T-helper 22 cell (primary cell): ENCODE data around the gene TCIRG1.
"Not testable (repeated sequence)": the region's sequence is repeated elsewhere in the genome, so short reads cannot be mapped to it uniquely, and the experiment has no call there.

Experiments
- DNase-seq: peaks from one replicate; pipeline ENCODE4 v3.0.0-alpha.2; 2020; ENCODE audit warnings: low read depth

TCIRG1 gene

DNA sequence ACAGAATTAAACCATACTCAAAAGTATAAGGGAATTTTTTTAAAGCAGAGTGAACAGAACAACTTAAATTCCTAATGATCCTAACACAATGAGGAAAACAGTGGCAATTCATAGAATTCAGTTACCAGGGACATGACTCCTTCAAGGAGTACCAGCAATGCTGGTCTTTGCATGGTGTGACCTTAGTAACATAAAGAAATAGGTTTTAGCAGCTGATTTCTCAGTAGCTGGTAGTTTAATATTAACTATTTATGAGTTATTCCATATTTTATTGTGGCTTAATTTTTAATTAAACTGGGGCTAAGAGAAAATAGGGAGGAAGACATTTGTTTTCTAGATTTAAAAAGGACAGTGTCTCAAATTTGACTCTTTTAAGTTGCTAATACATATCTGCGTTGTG, 51.5 kb downstream of the TCIRG1 start:
- no peak for DNase-seq

DNA sequence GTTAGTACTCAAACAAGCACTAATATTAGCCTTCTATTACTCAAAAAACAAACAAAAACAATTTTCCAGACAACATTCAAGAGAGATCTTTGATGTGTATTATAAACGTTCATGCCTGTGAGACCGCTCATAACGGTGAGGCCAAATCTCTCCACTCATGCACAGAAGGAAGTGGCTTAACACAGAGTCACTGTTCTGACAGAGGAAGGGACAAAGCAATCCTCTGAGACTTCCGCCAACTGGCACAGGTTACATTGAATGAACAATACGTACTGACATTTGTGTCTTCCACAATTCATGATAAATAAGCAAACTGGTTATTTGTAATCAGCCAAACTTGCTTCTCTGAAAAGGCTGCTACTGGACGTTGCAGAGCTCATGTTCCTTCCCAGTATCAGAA, 51.9 kb downstream of the TCIRG1 start:
- no peak for DNase-seq

DNA sequence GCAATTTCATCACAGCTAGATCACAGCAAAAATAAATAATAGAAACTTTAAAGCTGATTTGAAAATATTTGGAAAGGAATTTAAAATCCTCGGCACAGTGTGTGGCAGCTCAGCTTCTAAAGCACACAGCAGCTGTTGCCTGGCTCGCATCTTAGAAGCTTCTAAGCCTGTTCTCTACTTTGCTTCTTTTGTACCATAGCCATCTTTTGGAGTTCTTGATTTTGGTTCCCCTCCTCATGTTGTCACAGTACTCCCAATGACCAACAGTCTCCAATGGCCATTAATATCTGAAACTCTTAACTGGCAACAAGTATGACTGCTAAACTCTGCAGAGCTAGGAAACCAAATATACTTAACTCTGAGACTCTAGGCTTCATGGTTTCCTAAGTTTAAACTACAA, 53.6 kb downstream of the TCIRG1 start:
- DNase-seq: no peak

DNA sequence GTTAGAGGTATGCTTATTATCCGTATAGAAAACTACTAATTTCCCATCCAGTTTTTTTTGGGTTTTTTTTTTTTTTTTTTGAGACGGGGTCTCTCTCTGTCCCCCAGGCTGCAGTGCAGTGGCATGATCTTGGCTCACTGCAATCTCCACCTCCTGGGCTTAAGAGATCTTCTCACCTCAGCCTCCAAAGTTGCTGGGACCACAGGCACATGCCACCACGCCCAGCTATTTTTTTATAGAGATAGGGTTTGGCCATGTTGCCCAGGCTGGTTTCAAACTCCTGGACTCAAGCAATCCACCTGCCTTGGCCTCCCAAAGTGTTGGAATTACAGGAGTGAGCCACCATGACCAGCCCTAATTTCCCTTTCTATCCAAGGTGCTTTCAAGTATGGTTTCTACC, 54.1 kb downstream of the TCIRG1 start:
- not testable (repeated sequence) for DNase-seq

DNA sequence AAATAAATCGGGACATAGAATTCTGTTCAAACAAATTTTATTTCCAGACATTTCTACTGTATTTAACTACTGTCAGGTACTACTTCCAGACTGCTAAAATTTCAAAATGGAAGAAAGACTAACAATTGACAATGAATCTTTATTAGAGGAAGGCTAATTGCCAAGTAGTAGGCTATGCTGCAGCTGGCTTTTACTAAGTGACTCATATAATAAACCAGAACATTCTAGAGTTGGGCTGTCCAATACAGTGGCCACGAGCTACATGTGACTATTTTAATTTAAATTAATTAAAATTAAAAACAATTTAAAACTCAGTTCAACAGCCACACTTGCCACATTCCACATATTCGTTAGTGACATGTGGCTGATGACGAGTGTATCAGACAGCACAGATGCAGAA, 54.7 kb downstream of the TCIRG1 start:
- no peak for DNase-seq

DNA sequence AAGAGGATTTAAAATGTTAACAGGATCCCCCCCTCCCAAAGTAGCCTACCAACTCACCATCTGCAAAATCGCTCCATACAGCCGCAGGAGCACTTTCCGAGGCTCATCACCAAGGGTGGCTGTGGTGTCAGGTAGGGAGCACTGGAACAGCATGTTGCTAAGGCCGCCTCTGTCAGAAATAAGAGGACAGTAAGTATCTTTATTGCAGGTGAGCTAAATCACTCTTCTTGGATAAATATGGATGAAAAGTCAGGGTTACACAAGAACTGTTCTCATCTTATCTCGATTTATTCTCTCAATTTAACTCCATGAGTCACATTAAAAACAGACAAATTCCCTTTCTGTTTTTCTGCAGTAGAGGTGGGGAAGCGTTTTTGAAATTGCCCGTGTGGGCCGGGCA, 58.1 kb downstream of the TCIRG1 start:
- DNase-seq: no peak

DNA sequence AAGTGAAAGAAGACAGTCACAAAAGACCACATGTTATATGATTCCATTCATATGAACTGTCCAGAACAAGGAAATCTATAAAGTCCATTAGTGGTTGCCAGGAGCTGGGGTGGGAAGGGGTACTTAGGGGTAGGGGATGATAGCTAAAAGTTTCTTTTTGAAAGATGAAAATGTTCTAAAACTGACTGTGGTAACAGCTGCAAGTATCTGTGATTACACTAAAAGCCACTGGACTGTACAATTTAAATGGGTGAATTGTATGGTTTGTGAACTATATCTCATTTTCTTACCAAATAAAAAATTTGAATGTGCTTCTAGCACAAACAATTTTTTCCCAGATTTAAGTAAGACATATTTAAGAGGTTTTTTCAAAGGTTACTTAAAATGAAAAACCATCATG, 60.2 kb downstream of the TCIRG1 start:
- DNase-seq: no peak

DNA sequence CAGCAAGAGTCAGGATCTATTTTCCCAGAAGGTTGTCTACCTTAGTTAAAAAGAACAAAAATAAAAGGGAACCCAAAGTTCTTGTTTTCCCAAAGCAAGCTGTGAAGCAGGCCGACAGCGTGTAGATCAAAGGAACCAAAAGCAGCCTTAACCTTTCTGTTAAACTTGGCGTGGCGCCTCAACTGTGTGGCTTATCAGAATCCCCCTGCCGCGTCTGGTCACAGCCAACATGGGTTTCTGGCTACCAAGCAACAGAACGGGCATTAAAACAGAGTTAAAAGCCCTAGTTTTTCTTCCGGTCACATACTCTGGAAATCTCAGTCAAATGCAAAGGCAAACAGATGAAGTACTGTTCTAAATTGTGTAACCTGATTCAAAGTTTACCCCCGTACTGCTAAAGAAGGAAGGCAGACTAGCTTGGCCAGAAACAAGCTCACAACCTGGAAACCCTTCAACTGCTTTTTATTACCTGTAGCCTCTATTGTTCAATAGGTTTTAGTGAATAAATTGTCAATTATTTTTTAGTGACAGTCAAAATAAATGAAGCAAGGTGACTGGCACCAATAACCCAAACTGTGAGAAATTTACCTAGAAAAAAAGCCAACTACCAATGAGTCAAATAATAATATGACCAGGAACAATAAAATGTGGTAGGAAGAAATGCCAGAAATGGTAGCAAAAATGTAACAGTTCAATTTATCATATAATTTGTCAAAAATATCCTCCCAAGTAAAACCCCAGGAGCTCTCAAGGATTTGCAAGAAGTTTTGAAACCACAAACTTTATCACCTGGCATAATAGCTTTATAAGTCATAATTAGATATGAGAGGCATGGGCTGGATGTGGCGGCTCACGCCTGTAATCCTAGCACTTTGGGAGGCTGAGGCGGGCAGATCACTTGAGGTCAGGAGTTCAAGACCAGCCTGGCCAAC, 60.9 kb downstream of the TCIRG1 start:
- DNase-seq: no peak
